ENCODE results near the gene NAIF1.
A peak's percentile ranks its signal among the peaks of the same experiment; 100 is the strongest.
"Not testable (repeated sequence)": the region's sequence is repeated elsewhere in the genome, so short reads cannot be mapped to it uniquely, and the experiment has no call there.

Gene NAIF1

GRCh38 chr9:128066713-128067644 lies at the start of gene NAIF1:
Gene NAIF1 (minus strand): TSS chr9:128067320. CDS start chr9:128067101, 219 bp downstream.
- H3K36me3 ChIP-seq (ENCODE audit: control insufficient read depth in 1 of 2, insufficient read depth in 2 of 2, low read length in 2 of 2), result peaks cover 13 to 18% of the 10 kb centered on the region in 2 donors
- H3K4me3 ChIP-seq (ENCODE audit: low read depth in 1 of 2, low read length in 2 of 2), result peak within 1 kb of the TSS; percentile 77 to 83
- H3K27ac ChIP-seq (ENCODE audit: low read length), result peak within 1 kb of the TSS; percentile 99
- peaks cover 8 to 36% of the 10 kb centered on the region in 2 donors for H3K4me1 ChIP-seq (ENCODE audit: control insufficient read depth in 1 of 2, insufficient read depth in 2 of 2, low read length in 2 of 2)
- H3K27me3 ChIP-seq (ENCODE audit: low read depth, low read length), result no peaks in the 10 kb centered on the region
- no peaks in the 10 kb centered on the region for H3K9me3 ChIP-seq (ENCODE audit: control insufficient read depth in 1 of 2, low read length in 2 of 2)

GRCh38 chr9:128116104-128117083 lies 49.3 kb upstream of the NAIF1 start:
- peaks cover 4 to 20% of the 10 kb centered on the region in 2 donors for H3K36me3 ChIP-seq (ENCODE audit: control insufficient read depth in 1 of 2, insufficient read depth in 2 of 2, low read length in 2 of 2)
- peak overlapping the region; percentile 51 for H3K27ac ChIP-seq (ENCODE audit: low read length)

GRCh38 chr9:128115187-128116103 lies 48.3 kb upstream of the NAIF1 start:
- Histone ChIP-seq H3K4me1 (ENCODE audit: control insufficient read depth in 1 of 2, insufficient read depth in 2 of 2, low read length in 2 of 2) (peaks cover 0 to 7% of the 10 kb centered on the region in 2 donors), H3K36me3 (ENCODE audit: control insufficient read depth in 1 of 2, insufficient read depth in 2 of 2, low read length in 2 of 2) (peaks cover 0 to 11% of the 10 kb centered on the region in 2 donors), H3K27ac (ENCODE audit: low read length) (peak overlapping the region; percentile 62), H3K27me3 (ENCODE audit: low read depth, low read length) (no peaks in the 10 kb centered on the region), H3K9me3 (ENCODE audit: control insufficient read depth in 1 of 2, low read length in 2 of 2) (no peaks in the 10 kb centered on the region), H3K4me3 (ENCODE audit: low read depth in 1 of 2, low read length in 2 of 2) (no peak overlapping the region)

More at GRCh38 chr9:128116104-128117083, 49.3 kb upstream of the NAIF1 start:
- peaks cover 0 to 7% of the 10 kb centered on the region in 2 donors for H3K4me1 ChIP-seq (ENCODE audit: control insufficient read depth in 1 of 2, insufficient read depth in 2 of 2, low read length in 2 of 2)
- H3K4me3 ChIP-seq (ENCODE audit: low read depth in 1 of 2, low read length in 2 of 2), result no peak overlapping the region
- H3K9me3 ChIP-seq (ENCODE audit: control insufficient read depth in 1 of 2, low read length in 2 of 2), result no peaks in the 10 kb centered on the region
- H3K27me3 ChIP-seq (ENCODE audit: low read depth, low read length), result no peaks in the 10 kb centered on the region

- H3K9me3 ChIP-seq (ENCODE audit: control insufficient read depth in 1 of 2, low read length in 2 of 2), result no peaks in the 10 kb centered on the region
- no peaks in the 10 kb centered on the region for H3K27me3 ChIP-seq (ENCODE audit: low read depth, low read length)
- peaks cover 0 to 7% of the 10 kb centered on the region in 2 donors for H3K4me1 ChIP-seq (ENCODE audit: control insufficient read depth in 1 of 2, insufficient read depth in 2 of 2, low read length in 2 of 2)
- peaks cover 0 to 8% of the 10 kb centered on the region in 2 donors for H3K36me3 ChIP-seq (ENCODE audit: control insufficient read depth in 1 of 2, insufficient read depth in 2 of 2, low read length in 2 of 2)
- H3K4me3 ChIP-seq (ENCODE audit: low read depth in 1 of 2, low read length in 2 of 2), result peak overlapping the region in 1 of 2 donors; percentile 50
- H3K27ac ChIP-seq (ENCODE audit: low read length), result peak overlapping the region; percentile 62
These were observed 47.4 kb upstream of the NAIF1 start for GRCh38 chr9:128114326-128115186.

- Histone ChIP-seq H3K27ac (ENCODE audit: low read length) (peak overlapping the region; percentile 62), H3K9me3 (ENCODE audit: control insufficient read depth in 1 of 2, low read length in 2 of 2) (no peaks in the 10 kb centered on the region), H3K27me3 (ENCODE audit: low read depth, low read length) (no peaks in the 10 kb centered on the region), H3K36me3 (ENCODE audit: control insufficient read depth in 1 of 2, insufficient read depth in 2 of 2, low read length in 2 of 2) (peaks cover 0 to 11% of the 10 kb centered on the region in 2 donors), H3K4me3 (ENCODE audit: low read depth in 1 of 2, low read length in 2 of 2) (peak overlapping the region in 1 of 2 donors; percentile 50), H3K4me1 (ENCODE audit: control insufficient read depth in 1 of 2, insufficient read depth in 2 of 2, low read length in 2 of 2) (peaks cover 0 to 7% of the 10 kb centered on the region in 2 donors)
These were observed 46.6 kb upstream of the NAIF1 start for GRCh38 chr9:128113526-128114325.

- H3K4me1 ChIP-seq (ENCODE audit: control insufficient read depth in 1 of 2, insufficient read depth in 2 of 2, low read length in 2 of 2); H3K9me3 ChIP-seq (ENCODE audit: control insufficient read depth in 1 of 2, low read length in 2 of 2); H3K27me3 ChIP-seq (ENCODE audit: low read depth, low read length); H3K4me3 ChIP-seq (ENCODE audit: low read depth in 1 of 2, low read length in 2 of 2); H3K27ac ChIP-seq (ENCODE audit: low read length): not testable (repeated sequence)
- peaks cover 17 to 28% of the 10 kb centered on the region in 2 donors for H3K36me3 ChIP-seq (ENCODE audit: control insufficient read depth in 1 of 2, insufficient read depth in 2 of 2, low read length in 2 of 2)
These were observed 44.6 kb upstream of the NAIF1 start for GRCh38 chr9:128111726-128112125.

GRCh38 chr9:128109050-128109709 lies 42.1 kb upstream of the NAIF1 start:
- H3K4me3 ChIP-seq (ENCODE audit: low read depth in 1 of 2, low read length in 2 of 2), result no peak overlapping the region
- H3K27ac ChIP-seq (ENCODE audit: low read length), result peak overlapping the region; percentile 18

GRCh38 chr9:128108269-128109049 lies 41.3 kb upstream of the NAIF1 start:
- Histone ChIP-seq H3K27ac (ENCODE audit: low read length) (no peak overlapping the region), H3K4me1 (ENCODE audit: control insufficient read depth in 1 of 2, insufficient read depth in 2 of 2, low read length in 2 of 2) (no peaks in the 10 kb centered on the region), H3K36me3 (ENCODE audit: control insufficient read depth in 1 of 2, insufficient read depth in 2 of 2, low read length in 2 of 2) (peaks cover 41 to 48% of the 10 kb centered on the region in 2 donors), H3K9me3 (ENCODE audit: control insufficient read depth in 1 of 2, low read length in 2 of 2) (no peaks in the 10 kb centered on the region), H3K27me3 (ENCODE audit: low read depth, low read length) (no peaks in the 10 kb centered on the region), H3K4me3 (ENCODE audit: low read depth in 1 of 2, low read length in 2 of 2) (no peak overlapping the region)

More at GRCh38 chr9:128109050-128109709, 42.1 kb upstream of the NAIF1 start:
- no peaks in the 10 kb centered on the region for H3K9me3 ChIP-seq (ENCODE audit: control insufficient read depth in 1 of 2, low read length in 2 of 2)
- no peaks in the 10 kb centered on the region for H3K4me1 ChIP-seq (ENCODE audit: control insufficient read depth in 1 of 2, insufficient read depth in 2 of 2, low read length in 2 of 2)
- H3K27me3 ChIP-seq (ENCODE audit: low read depth, low read length), result no peaks in the 10 kb centered on the region
- peaks cover 34 to 46% of the 10 kb centered on the region in 2 donors for H3K36me3 ChIP-seq (ENCODE audit: control insufficient read depth in 1 of 2, insufficient read depth in 2 of 2, low read length in 2 of 2)
